Measurements from ENCODE around the gene FMNL2. TPM values are rescaled to one million over a fixed set of nuclear protein-coding genes. Genes with fewer than 3 reads are reported as not detected.

Gene FMNL2
- total RNA-seq, 4 donors from 2014 or later = 50.5 to 96.7 (median 79.6) TPM

DNA sequence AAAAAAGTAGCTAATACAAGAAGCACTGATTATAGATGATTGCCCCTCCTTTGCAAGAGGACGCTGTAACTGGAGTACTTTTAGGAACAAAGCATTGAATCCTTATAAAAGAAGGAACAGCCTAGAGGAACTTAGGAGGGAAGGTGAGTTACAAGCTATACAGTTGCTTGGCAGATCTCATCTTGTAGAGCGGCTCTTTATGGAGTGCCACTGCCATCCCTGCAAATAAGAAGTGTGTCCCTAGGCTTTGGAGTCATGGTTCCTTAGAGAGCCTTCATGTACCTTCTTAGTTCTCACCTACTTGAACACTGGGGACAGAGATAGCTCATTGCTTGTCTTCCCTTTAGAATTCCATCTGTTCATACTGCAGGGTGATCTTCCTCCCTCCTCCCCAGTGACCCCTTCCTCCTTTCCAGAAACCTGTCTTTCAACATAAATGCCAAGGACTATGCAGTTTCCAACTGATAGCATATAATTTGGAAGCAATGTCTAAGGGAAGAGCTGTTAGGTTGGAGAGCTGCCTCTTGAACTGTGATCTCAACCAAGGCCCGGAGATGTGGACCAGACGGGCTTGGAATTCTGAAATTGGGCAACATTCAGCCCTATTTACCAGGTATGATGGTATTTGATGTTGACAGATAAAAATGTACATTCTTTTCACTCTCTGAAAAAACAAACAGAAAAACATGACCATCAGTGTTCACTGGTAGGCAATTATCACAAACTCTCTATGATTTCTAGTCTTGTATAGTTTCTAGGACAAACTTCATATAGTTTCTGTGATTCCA, 7.5 kb downstream of the FMNL2 start:
- TF ChIP-seq, protein P1, sequence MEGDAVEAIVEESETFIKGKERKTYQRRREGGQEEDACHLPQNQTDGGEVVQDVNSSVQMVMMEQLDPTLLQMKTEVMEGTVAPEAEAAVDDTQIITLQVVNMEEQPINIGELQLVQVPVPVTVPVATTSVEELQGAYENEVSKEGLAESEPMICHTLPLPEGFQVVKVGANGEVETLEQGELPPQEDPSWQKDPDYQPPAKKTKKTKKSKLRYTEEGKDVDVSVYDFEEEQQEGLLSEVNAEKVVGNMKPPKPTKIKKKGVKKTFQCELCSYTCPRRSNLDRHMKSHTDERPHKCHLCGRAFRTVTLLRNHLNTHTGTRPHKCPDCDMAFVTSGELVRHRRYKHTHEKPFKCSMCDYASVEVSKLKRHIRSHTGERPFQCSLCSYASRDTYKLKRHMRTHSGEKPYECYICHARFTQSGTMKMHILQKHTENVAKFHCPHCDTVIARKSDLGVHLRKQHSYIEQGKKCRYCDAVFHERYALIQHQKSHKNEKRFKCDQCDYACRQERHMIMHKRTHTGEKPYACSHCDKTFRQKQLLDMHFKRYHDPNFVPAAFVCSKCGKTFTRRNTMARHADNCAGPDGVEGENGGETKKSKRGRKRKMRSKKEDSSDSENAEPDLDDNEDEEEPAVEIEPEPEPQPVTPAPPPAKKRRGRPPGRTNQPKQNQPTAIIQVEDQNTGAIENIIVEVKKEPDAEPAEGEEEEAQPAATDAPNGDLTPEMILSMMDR (IDR thresholded peaks at IDR 0.05; ENCODE audit: low read depth) = no peak

DNA sequence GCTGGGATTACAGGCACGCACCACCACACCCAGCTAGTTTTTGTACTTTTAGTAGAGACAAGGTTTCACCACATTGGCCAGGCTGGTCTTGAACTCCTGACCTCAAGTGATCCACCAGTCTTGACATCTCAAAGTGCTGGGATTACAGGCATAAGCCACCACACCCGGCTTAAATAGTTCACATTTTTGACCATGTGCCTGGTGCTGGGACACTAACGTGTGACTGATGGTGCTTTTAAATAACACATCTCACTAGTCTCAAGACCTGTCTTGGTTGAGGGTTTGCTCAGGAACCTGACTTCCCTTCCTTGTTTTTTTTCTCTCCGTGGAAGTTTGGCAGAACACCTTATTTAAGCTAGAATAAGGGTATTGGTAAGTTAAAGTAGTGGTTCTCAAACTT, 8.5 kb downstream of the FMNL2 start:
- TF ChIP-seq, protein P1 (IDR thresholded peaks at IDR 0.05; ENCODE audit: low read depth) = no peak

DNA sequence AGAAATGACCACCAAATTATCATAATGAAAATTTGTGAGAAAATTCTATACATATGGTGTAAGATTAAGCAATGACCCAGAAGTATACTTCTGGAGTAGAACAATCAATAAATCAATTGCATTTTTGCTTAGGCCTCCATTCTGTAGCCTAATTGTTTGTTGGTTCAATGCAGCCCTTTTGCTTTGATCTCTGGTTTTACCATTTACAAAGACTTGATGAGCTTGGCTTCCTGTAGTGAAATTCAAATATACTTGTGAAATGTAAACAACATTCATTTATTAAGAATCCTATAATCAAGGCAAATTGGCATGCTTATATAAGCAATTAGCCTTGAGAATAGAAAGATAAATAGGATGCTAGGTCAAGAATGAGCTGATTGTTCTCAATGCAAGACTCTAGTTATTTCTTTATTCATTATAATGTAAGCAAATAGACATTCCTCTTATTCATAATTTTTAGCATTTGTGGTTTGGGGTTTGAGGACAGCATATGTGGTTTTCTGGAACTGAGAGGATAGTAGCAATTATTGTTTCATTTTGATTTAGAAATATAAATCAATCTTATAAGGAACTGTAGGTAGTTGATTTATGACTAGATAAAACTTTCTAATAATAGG, 9.7 kb downstream of the FMNL2 start:
- TF ChIP-seq, protein P1 (IDR thresholded peaks at IDR 0.05; ENCODE audit: low read depth) = no peak

DNA sequence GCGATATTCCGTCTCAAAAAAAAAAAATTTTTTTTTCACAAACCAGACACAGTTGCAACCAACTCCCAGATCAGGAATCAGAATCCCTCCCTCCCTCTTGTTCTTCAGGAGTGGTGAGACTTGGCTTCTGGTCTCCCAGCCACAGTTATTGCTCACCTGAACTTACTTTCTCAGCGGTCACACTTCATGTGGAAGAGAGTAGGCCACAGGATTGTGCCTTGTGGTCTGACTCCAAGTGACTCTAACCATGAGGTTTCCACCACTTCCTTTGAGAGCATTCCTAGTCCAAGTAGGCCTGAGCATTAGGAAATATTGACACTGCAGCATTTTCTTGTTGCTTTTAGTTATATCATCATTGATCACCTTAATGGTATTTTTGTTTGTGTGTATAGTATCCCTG, 12.1 kb downstream of the FMNL2 start:
- TF ChIP-seq, protein P1 (IDR thresholded peaks at IDR 0.05; ENCODE audit: low read depth) = no peak

GRCh38 chr2:152348388-152348787, 13.4 kb downstream of the FMNL2 start:
- TF ChIP-seq, protein P1 (IDR thresholded peaks at IDR 0.05; ENCODE audit: low read depth) = no peak

GRCh38 chr2:152349416-152349815, 14.4 kb downstream of the FMNL2 start:
- TF ChIP-seq, protein P1 (IDR thresholded peaks at IDR 0.05; ENCODE audit: low read depth) = no peak

DNA sequence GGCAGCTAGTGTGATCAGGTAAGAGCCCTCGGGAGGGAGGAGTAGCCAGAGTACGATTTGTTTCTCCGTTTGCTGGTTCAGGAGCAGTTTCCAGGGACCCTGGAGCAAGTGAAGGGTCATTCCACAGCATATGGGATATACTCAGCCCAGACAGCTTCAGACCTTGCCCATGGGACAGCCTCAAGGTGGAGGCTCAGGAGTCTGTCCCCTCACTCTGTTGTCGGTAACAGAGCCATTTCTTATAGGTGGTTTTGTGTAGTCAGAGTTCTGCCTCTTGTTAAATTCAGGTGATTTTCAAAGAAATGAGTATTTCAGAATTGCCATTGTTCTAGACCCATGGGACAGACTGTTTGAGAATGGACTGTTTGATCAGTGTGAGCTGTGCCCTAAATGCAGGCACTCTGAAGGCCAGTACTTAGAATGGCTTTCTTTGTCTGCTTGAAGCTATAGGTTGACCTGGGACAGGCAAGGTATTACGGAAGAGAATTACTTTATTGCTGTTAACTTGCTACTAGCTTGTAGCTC, 15.2 kb downstream of the FMNL2 start:
- TF ChIP-seq, protein P1 (IDR thresholded peaks at IDR 0.05; ENCODE audit: low read depth) = no peak
